Skeletal muscle cell (primary cell): ENCODE data around the gene ALPG.
"Not testable (repeated sequence)": the region's sequence is repeated elsewhere in the genome, so short reads cannot be mapped to it uniquely, and the experiment has no call there.

Experiments used
- DNase-seq: peaks from one replicate; pipeline ENCODE4 v3.0.0-alpha.2; 2010; ENCODE audit warnings: low read depth
- H3K4me3 ChIP-seq: 2 replicates; pipeline ENCODE4 v1.5.1; 2011; ENCODE audit warnings: low read depth, mild to moderate bottlenecking, control low read depth, low read length, moderate library complexity

Gene ALPG

GRCh38 chr2:232448304-232448690 is 41.7 kb downstream of the ALPG start:
- H3K4me3 ChIP-seq, result no peak overlapping the region
- no peak for DNase-seq

GRCh38 chr2:232449964-232450363 is 43.3 kb downstream of the ALPG start:
- DNase-seq, result no peak

GRCh38 chr2:232451645-232452044 is 45.0 kb downstream of the ALPG start:
- H3K4me3 ChIP-seq, DNase-seq: not testable (repeated sequence)

More at GRCh38 chr2:232449964-232450363, 43.3 kb downstream of the ALPG start:
- no peak overlapping the region for H3K4me3 ChIP-seq

GRCh38 chr2:232454630-232455029 is 48.0 kb downstream of the ALPG start:
- DNase-seq, result no peak
- no peak overlapping the region for H3K4me3 ChIP-seq

DNA sequence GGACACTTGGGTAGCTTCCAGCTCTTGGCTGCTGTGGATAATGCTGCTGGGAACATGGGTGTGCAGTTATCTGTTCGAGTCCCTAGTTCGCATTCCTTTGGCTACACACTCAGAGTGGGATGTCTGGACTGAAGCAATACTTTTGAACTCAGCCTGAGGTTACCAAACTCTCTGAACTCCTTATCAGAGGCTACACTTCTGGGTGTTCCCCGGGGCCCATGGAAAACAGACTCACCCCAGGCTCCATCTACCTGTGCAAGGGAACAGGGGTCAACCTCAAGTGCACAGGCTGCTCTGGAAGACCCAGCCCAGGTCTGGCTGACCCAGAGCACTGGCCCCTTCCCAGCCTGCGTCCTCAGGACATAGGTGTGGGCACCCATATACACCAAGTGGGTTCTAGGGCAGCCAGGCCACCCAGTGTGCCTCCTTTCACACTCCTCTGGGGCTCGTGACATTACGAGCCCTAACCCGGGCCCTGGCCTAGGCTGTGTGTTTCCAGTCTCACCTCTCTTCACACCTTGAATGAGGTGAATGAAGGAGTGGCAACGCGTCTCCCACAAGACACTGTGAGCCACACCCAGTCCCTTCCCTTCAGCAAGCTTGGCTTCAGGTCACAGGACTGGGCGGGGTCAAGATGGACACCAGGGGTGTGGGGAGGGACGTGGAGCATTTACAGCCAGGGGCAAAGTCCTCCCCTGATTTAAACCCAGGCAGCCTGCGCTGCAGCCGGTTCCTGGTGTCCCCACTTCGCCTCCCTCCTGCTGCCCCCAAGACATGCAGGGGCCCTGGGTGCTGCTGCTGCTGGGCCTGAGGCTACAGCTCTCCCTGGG is 49.0 kb downstream of the ALPG start, which contains the start of gene ALPI:
Gene ALPI (plus strand): TSS at position 728 of the 830 bp plus-strand sequence. CDS start 47 bp downstream, at position 775.
- H3K4me3 ChIP-seq, result no peak within 1 kb of the TSS
- DNase-seq, result no peak

DNA sequence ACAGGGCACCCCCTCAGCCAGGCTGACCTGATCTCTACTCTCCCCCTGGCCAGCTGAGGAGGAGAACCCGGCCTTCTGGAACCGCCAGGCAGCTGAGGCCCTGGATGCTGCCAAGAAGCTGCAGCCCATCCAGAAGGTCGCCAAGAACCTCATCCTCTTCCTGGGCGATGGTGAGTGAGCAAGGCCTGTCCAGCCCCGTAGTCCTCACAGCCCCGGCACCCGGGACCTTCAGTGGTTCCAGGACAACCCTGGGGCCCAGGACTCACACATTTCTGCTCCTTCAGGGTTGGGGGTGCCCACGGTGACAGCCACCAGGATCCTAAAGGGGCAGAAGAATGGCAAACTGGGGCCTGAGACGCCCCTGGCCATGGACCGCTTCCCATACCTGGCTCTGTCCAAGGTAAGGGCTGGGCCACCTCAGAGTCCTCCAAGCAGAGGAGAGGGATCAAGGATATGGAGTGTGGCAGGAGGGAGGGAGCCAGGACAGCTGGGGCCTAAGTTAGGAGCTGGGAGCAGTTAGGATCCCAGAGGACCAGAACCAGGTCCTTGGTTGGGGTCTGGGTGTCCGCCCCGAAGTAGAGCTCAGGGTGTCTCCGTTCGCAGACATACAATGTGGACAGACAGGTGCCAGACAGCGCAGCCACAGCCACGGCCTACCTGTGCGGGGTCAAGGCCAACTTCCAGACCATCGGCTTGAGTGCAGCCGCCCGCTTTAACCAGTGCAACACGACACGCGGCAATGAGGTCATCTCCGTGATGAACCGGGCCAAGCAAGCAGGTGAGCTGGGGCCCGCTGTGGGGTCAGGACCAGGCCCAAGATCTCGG is 49.9 kb downstream of the ALPG start:
- DNase-seq, result no peak
- H3K4me3 ChIP-seq, result no peak overlapping the region

GRCh38 chr2:232457121-232458011 is 50.7 kb downstream of the ALPG start:
- no peak overlapping the region for H3K4me3 ChIP-seq
- DNase-seq, result no peak

DNA sequence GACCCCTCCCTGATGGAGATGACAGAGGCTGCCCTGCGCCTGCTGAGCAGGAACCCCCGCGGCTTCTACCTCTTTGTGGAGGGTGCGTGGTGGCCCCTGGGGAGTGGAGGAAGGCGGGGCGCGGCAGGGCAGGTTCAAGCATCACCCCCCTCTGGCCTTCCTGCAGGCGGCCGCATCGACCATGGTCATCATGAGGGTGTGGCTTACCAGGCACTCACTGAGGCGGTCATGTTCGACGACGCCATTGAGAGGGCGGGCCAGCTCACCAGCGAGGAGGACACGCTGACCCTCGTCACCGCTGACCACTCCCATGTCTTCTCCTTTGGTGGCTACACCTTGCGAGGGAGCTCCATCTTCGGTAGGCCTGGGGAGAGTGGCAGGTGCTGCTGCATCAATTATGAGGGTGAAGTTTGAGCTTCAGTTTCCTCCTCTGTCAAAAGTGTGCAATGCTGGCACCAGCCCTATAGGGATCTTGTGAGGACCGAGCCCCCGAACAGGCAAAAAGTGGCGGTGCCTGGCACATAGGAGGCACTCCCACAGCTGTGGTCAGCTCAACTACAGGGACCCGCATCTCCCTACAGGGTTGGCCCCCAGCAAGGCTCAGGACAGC is 51.5 kb downstream of the ALPG start:
- DNase-seq, result no peak

DNA sequence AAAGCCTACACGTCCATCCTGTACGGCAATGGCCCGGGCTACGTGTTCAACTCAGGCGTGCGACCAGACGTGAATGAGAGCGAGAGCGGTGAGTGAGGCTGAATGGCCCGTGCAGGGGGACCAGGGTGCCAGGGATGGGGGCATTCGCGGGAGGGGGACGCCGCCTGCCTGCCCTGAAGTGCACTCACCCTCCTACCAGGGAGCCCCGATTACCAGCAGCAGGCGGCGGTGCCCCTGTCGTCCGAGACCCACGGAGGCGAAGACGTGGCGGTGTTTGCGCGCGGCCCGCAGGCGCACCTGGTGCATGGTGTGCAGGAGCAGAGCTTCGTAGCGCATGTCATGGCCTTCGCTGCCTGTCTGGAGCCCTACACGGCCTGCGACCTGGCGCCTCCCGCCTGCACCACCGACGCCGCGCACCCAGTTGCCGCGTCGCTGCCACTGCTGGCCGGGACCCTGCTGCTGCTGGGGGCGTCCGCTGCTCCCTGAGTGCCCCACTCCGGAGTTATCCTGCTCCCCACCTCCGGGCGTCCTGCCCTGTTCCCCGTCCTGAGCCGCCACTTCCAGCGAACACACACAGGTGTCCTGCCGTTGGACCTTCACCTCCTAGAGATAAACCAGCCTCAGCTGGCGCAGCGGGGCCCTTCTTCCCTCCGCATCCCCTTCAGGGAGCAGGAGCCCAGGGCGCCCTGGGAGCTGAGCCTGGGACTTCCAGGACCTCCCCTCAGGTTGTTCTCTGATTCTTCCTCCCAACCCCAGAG is 52.2 kb downstream of the ALPG start:
- no peak overlapping the region for H3K4me3 ChIP-seq
- no peak for DNase-seq

More for the DNA sequence above, 51.5 kb downstream of the ALPG start:
- H3K4me3 ChIP-seq, result no peak overlapping the region

- no peak for DNase-seq
- H3K4me3 ChIP-seq, result no peak overlapping the region
Measured at GRCh38 chr2:232459419-232460035, 52.9 kb downstream of the ALPG start.

DNA sequence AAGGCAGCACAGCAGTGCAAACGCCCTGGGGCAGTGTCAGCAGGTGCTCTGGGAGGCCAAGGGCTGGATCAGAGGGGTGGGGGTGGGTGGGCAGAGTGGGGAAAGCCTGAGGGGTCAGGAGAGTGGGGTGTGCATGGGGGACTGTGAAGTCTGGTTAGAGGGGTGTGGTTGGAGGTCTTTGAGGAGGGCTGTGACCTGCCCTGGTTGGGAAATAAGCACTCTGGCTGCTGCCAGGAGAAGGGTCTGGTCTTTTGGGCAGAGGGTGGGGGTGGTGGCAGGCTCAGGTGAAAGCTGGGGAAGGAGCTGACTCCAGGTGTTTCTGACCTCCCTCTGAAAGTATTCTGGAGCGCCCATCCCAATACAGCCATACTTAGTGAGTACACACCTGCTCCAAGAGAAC is 53.5 kb downstream of the ALPG start:
- no peak overlapping the region for H3K4me3 ChIP-seq
- no peak for DNase-seq
